HG03521 (cell line): ENCODE measurements around the gene TDRD6.

ENCODE experiments used
- ATAC-seq: cut with Tn5 transposase; IDR thresholded peaks from one replicate; pipeline ENCODE4 v1.9.1; 2021; ENCODE audit warnings: mild to moderate bottlenecking, moderate library complexity; ENCODE audit not compliant: unreplicated experiment

Gene TDRD6

GRCh38 chr6:46676604-46677313, 10.9 kb upstream of the TDRD6 start:
- no peak for ATAC-seq

- ATAC-seq = no peak
Measured at GRCh38 chr6:46677314-46677654, 10.4 kb upstream of the TDRD6 start.

GRCh38 chr6:46684771-46685170, 2.9 kb upstream of the TDRD6 start:
- no peak for ATAC-seq

GRCh38 chr6:46688117-46688965, 656 bp downstream of the TDRD6 start:
- ATAC-seq = no peak

GRCh38 chr6:46688966-46689335, 1.3 kb downstream of the TDRD6 start:
- no peak for ATAC-seq

- ATAC-seq = no peak
Measured at GRCh38 chr6:46689657-46690056, 2.0 kb downstream of the TDRD6 start.

GRCh38 chr6:46690141-46690755, 2.6 kb downstream of the TDRD6 start:
- no peak for ATAC-seq

GRCh38 chr6:46690911-46691451, 3.3 kb downstream of the TDRD6 start:
- ATAC-seq = no peak

- no peak for ATAC-seq
Measured at GRCh38 chr6:46699970-46700369, 12.3 kb downstream of the TDRD6 start.

- no peak for ATAC-seq
Measured at GRCh38 chr6:46704562-46704961, 16.9 kb downstream of the TDRD6 start.

- ATAC-seq = no peak
Measured at GRCh38 chr6:46706464-46706863, 18.8 kb downstream of the TDRD6 start.

GRCh38 chr6:46711491-46711890, 23.8 kb downstream of the TDRD6 start:
- no peak for ATAC-seq

GRCh38 chr6:46715141-46715540, 27.5 kb downstream of the TDRD6 start:
- ATAC-seq = no peak

GRCh38 chr6:46719099-46719498, 31.4 kb downstream of the TDRD6 start:
- ATAC-seq = no peak

GRCh38 chr6:46720401-46720800, 32.7 kb downstream of the TDRD6 start:
- no peak for ATAC-seq

- no peak for ATAC-seq
Measured at GRCh38 chr6:46729787-46730326, 42.2 kb downstream of the TDRD6 start.

GRCh38 chr6:46730921-46731461, 43.3 kb downstream of the TDRD6 start:
- no peak for ATAC-seq

GRCh38 chr6:46733341-46733801, 45.7 kb downstream of the TDRD6 start:
- no peak for ATAC-seq

GRCh38 chr6:46734867-46735719, 47.4 kb downstream of the TDRD6 start, which contains the start of gene PLA2G7:
Gene PLA2G7, minus strand, starts transcription at chr6:46735375. Its CDS starts 12,484 bp downstream, at chr6:46722891.
- no peak for ATAC-seq

- no peak for ATAC-seq
Measured at GRCh38 chr6:46735720-46736031, 48.0 kb downstream of the TDRD6 start.
